Activated CD4-positive, CD25-positive, alpha-beta regulatory T cell treated with anti-CD3 and anti-CD28 coated beads, Interleukin-2, amount 50 U/mL, for 16 hours (primary cell): ENCODE data around the gene TM4SF1.
"Not testable (repeated sequence)": the region's sequence is repeated elsewhere in the genome, so short reads cannot be mapped to it uniquely, and the experiment has no call there.

Experiments used
- DNase-seq: peaks from one replicate; pipeline ENCODE4 v3.0.0-alpha.2; 2020; ENCODE audit warnings: low read depth, low spot score

The TM4SF1 gene

GRCh38 chr3:149395107-149396089 lies 17.9 kb upstream of the TM4SF1 start:
- DNase-seq: no peak

DNA sequence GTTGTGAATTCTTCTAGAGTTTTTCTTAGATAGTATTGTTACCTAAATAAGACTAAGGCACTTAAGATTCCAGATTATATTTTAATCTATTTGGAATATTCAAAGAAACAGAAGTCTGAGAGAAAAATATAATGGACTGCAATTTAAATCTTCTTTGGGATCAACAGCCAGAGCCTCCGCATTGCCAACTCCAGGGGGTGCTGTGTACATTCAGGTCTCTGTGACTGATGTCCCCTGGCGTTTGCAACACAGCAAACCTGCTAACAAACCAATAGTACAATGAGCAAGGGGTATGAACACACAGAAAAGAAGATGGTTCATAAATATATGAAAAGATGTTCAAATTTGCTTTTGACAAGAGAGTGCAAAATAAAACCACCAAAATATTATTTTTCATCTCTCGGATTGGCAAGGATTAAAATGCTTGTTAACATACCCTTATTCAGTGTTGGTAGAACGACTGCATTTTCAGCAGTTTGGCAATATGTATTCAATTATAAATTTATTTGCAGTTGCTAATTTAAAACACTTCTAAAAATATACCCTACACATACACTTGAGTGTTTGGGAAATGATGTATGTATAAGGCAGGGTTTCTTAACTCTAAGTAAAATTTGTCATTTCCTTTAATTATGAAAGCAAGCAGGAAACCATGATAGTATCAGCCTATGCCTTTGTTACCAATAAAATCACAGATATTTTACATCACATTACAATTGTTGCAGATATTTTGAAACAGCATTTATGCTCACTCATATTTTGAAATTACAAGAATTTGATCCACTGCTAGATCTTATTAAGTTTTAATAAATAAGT lies 16.1 kb upstream of the TM4SF1 start:
- no peak for DNase-seq

- no peak for DNase-seq
Measured at GRCh38 chr3:149391960-149392359, 14.5 kb upstream of the TM4SF1 start.

DNA sequence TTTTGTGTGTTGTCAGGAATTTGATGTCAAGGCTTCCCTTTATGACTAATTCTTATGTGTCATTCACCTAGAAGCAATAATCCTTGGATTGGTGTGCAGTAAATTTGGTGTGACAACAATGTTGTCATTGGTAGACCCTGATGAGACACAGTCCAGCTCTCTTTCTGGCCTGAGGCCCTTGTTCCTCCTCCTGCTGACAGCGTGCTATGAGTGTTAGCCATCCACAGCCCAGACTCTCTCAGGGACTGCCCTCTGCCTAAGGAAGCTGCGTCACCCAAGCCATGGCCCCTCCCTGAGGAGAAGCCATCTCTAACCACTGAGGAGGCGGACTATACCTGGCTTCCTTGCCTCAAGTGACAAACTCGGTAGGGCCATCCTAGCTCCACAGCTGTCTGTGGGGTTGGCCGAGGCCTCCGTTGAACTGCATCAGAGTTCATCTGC lies 13.3 kb upstream of the TM4SF1 start:
- DNase-seq: no peak

- DNase-seq: no peak
Measured at GRCh38 chr3:149390294-149390693, 12.8 kb upstream of the TM4SF1 start.

GRCh38 chr3:149388531-149389417 lies 11.3 kb upstream of the TM4SF1 start:
- no peak for DNase-seq

- DNase-seq: no peak
Measured at GRCh38 chr3:149388001-149388440, 10.6 kb upstream of the TM4SF1 start.

DNA sequence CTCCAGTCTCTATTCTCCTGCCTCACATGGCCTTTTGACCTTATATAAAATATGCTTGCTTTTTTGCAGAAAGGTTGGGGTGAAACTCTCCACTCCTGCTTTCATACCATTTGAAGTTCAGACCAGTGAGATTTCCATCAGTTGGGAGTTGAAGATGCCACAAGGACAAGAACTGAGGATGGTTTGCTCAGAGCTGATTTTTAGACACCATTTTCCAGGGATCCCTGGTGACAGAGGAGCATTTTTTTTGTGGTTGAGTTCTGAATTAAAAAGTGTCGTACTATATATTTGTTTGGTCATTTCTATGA lies 8.8 kb upstream of the TM4SF1 start:
- no peak for DNase-seq

DNA sequence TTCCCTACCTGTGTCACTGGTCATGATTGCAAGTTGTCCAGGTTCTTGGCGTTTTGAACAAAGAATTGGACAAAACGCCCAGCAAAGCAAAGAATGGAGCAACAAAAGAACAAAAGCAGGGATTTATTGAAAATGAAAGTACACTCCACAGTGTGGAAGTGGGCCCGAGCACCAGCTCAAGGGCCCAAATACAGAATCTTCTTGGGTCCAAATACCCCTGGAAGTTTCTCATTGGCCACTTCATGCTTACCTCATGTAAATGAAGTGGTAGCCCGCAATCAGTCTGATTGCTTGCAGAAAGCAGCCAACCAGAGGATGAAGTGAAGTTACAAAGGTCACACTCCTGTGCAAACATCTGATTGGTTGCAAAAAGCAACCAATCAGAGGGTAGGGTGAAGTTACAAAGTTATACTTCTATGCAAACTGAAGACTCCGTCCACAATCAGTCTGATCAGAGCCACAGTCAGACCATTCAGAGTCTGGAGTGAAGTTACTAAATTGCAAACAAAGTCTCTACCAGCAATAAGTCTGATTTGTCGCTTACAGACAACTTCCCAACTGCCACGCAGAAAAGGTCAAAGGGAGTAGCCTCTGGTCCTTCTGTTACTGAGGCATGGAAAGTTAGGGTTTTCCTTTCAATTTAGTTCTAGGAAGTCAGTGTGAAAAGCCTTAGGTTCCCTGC lies 8.3 kb upstream of the TM4SF1 start:
- no peak for DNase-seq

DNA sequence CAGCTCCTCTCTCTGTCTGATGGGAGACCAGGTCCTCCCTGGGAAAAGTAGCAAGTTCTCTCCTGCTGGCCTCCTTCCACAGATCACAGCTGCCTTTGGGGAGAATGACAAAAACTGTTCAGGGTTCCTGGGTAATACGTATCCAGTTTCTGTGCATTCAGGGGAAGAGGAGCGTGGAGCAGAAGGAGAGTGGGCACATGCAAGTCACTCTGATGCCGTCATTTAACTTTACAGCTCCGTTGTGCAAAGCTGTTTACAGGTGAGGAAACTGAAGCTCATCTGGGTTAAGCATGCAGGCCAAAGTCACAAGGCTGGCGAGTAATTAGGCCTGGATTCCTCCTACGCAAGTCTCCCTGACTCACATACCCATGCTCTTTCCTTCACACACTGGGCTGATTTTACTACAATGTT lies 7.5 kb upstream of the TM4SF1 start:
- DNase-seq: no peak

GRCh38 chr3:149384167-149384566 lies 6.7 kb upstream of the TM4SF1 start:
- no peak for DNase-seq

GRCh38 chr3:149383703-149384102 lies 6.3 kb upstream of the TM4SF1 start:
- DNase-seq: no peak

GRCh38 chr3:149382518-149382917 lies 5.1 kb upstream of the TM4SF1 start:
- no peak for DNase-seq

DNA sequence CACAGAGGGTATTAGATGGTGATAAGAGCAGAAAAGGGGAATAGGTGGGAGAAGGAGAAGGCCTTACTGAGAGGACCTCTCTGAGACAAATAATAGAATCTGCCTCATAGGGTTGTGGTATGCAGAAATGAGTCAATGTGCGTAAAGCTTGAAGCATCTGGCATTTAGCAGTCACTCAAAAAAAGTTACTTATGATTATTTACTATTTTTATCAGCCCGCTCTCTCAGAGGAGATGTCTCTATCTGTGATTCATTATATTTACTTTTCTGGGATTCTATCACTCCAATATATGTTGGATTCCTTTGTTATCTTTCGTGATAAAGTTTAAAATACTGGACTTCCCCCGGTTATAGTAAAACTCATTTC lies 4.6 kb upstream of the TM4SF1 start:
- DNase-seq: no peak

DNA sequence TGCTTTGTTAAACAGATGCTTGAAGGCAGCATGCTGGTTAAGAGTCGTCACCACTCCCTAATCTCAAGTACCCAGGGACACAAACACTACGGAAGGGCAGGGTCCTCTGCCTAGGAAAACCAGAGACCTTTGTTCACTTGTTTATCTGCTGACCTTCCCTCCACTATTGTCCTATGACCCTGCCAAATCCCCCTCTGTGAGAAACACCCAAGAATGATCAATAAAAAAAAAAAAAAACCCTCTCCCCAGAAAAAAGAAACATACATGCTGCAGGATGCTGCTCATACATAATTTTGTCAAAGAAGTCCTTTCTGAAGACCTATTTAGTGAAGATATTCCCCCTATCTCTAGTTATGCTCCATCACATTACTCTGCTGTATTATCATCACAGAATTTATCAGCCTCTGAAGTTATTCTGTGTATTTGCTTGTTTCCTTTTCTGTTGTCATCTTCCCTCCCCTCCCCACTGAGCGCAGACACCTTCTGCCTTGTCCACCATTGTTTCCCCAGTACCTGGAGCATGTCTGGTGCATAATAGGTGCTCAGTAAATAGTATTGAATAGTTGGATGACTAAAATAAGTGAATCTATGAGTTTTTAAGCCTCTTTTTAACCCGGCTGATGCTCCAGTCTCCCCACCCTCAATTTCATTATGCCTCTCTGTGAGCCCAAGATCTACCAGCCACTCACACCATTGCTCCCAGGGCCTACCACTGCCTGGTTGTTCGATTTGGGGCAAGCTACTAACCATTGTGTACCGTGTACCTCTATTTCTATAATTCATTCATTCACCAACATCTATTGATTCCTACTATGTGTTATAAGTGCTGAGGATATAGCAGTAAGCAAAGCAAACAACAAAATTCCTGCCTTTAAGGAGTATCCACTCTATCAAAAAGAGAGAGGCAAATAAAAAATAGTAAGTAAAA lies 4.0 kb upstream of the TM4SF1 start:
- DNase-seq: no peak

- not testable (repeated sequence) for DNase-seq
Measured at GRCh38 chr3:149380220-149380619, 2.8 kb upstream of the TM4SF1 start.

GRCh38 chr3:149378478-149379309 lies 1.2 kb upstream of the TM4SF1 start:
- no peak for DNase-seq

- no peak for DNase-seq
Measured at GRCh38 chr3:149376718-149377407, 586 bp downstream of the TM4SF1 start.
